ENCODE data around the gene SLC2A6. TPM values are rescaled to one million over a fixed set of nuclear protein-coding genes. Genes with fewer than 3 reads are reported as not detected.

SLC2A6 gene
- polyA plus RNA-seq, 6 donors from 2014 or later, result 25.6 to 49.3 (median 31.0) TPM

- ATAC-seq (ENCODE audit: low read depth in 2 of 2) (no peak), DNase-seq (no peak)
- Mint-ChIP-seq H3K4me3 (no peak overlapping the region), H3K4me1 (peaks cover 14 to 39% (median 31%) of the 10 kb centered on the region in 3 donors), H3K36me3 (no peaks in the 10 kb centered on the region), H3K9me3 (no peaks in the 10 kb centered on the region), H3K27me3 (no peaks in the 10 kb centered on the region), H3K27ac (no peak overlapping the region)
Measured at GRCh38 chr9:133474853-133475252, 4.0 kb downstream of the SLC2A6 start.

GRCh38 chr9:133474215-133474614 lies 4.7 kb downstream of the SLC2A6 start:
- Mint-ChIP-seq H3K36me3 (no peaks in the 10 kb centered on the region), H3K27me3 (no peaks in the 10 kb centered on the region), H3K27ac (peak overlapping the region in 2 of 6 donors; percentile 7 to 20), H3K4me3 (peak overlapping the region in 3 of 8 donors; percentile 10 to 42 (median 32)), H3K4me1 (peaks cover 14 to 45% (median 27%) of the 10 kb centered on the region in 3 donors), H3K9me3 (no peaks in the 10 kb centered on the region)
- DNase-seq (no peak), ATAC-seq (ENCODE audit: low read depth in 2 of 2) (no peak)

- H3K36me3 Mint-ChIP-seq, result no peaks in the 10 kb centered on the region
- no peaks in the 10 kb centered on the region for H3K27me3 Mint-ChIP-seq
- peaks cover 14 to 45% (median 27%) of the 10 kb centered on the region in 3 donors for H3K4me1 Mint-ChIP-seq
- ATAC-seq (ENCODE audit: low read depth in 2 of 2), result no peak
- no peak for DNase-seq
- H3K9me3 Mint-ChIP-seq, result no peaks in the 10 kb centered on the region
- H3K4me3 Mint-ChIP-seq, result no peak overlapping the region
- no peak overlapping the region for H3K27ac Mint-ChIP-seq
Measured at GRCh38 chr9:133473743-133474142, 5.2 kb downstream of the SLC2A6 start.

GRCh38 chr9:133472753-133473378 lies 6.0 kb downstream of the SLC2A6 start:
- ATAC-seq (ENCODE audit: low read depth in 2 of 2), result no peak
- Mint-ChIP-seq H3K27me3 (no peaks in the 10 kb centered on the region), H3K9me3 (no peaks in the 10 kb centered on the region), H3K4me1 (peaks cover 12 to 41% (median 24%) of the 10 kb centered on the region in 3 donors), H3K36me3 (no peaks in the 10 kb centered on the region), H3K27ac (no peak overlapping the region), H3K4me3 (peak overlapping the region in 1 of 8 donors; percentile 35)
- DNase-seq, result no peak

GRCh38 chr9:133472277-133472645 lies 6.6 kb downstream of the SLC2A6 start:
- H3K27ac Mint-ChIP-seq, result peak overlapping the region in 1 of 6 donors; percentile 29
- no peaks in the 10 kb centered on the region for H3K36me3 Mint-ChIP-seq
- peaks cover 9 to 35% (median 18%) of the 10 kb centered on the region in 3 donors for H3K4me1 Mint-ChIP-seq
- no peak for DNase-seq
- no peak overlapping the region for H3K4me3 Mint-ChIP-seq
- ATAC-seq (ENCODE audit: low read depth in 2 of 2), result no peak
- H3K9me3 Mint-ChIP-seq, result no peaks in the 10 kb centered on the region
- no peaks in the 10 kb centered on the region for H3K27me3 Mint-ChIP-seq

GRCh38 chr9:133471551-133472276 lies 7.2 kb downstream of the SLC2A6 start:
- H3K9me3 Mint-ChIP-seq, result no peaks in the 10 kb centered on the region
- ATAC-seq (ENCODE audit: low read depth in 2 of 2) (no peak), DNase-seq (no peak)
- peak overlapping the region in 1 of 8 donors; percentile 42 for H3K4me3 Mint-ChIP-seq
- H3K27ac Mint-ChIP-seq, result peak overlapping the region in 3 of 6 donors; percentile 16 to 29 (median 26)
- no peaks in the 10 kb centered on the region for H3K36me3 Mint-ChIP-seq
- no peaks in the 10 kb centered on the region for H3K27me3 Mint-ChIP-seq
- peaks cover 9 to 34% (median 16%) of the 10 kb centered on the region in 3 donors for H3K4me1 Mint-ChIP-seq

- ATAC-seq (ENCODE audit: low read depth in 2 of 2), result no peak
- Mint-ChIP-seq H3K9me3 (no peaks in the 10 kb centered on the region), H3K4me3 (peak overlapping the region in 1 of 8 donors; percentile 10), H3K27me3 (no peaks in the 10 kb centered on the region), H3K27ac (peak overlapping the region in 1 of 6 donors; percentile 49), H3K36me3 (no peaks in the 10 kb centered on the region), H3K4me1 (peaks cover 4 to 26% (median 9%) of the 10 kb centered on the region in 3 donors)
- no peak for DNase-seq
Measured at GRCh38 chr9:133470988-133471387, 7.9 kb downstream of the SLC2A6 start.

GRCh38 chr9:133470427-133470924 lies 8.4 kb downstream of the SLC2A6 start:
- H3K9me3 Mint-ChIP-seq, result no peaks in the 10 kb centered on the region
- ATAC-seq (ENCODE audit: low read depth in 2 of 2) (no peak), DNase-seq (no peak)
- H3K4me1 Mint-ChIP-seq, result peaks cover 4 to 24% (median 8%) of the 10 kb centered on the region in 3 donors
- H3K27me3 Mint-ChIP-seq, result no peaks in the 10 kb centered on the region
- H3K36me3 Mint-ChIP-seq, result no peaks in the 10 kb centered on the region
- H3K27ac Mint-ChIP-seq, result peak overlapping the region in 5 of 6 donors; percentile 42 to 84 (median 61)
- H3K4me3 Mint-ChIP-seq, result no peak overlapping the region

- Mint-ChIP-seq H3K27me3 (no peaks in the 10 kb centered on the region), H3K4me3 (no peak overlapping the region), H3K36me3 (no peaks in the 10 kb centered on the region), H3K4me1 (peaks cover 4 to 22% (median 5%) of the 10 kb centered on the region in 3 donors), H3K9me3 (no peaks in the 10 kb centered on the region), H3K27ac (no peak overlapping the region)
- DNase-seq (no peak), ATAC-seq (ENCODE audit: low read depth in 2 of 2) (no peak)
Measured at GRCh38 chr9:133468777-133469421, 10.0 kb downstream of the SLC2A6 start.

- DNase-seq (no peak), ATAC-seq (ENCODE audit: low read depth in 2 of 2) (no peak)
- Mint-ChIP-seq H3K36me3 (no peaks in the 10 kb centered on the region), H3K4me1 (peaks cover 5 to 25% (median 11%) of the 10 kb centered on the region in 3 donors), H3K27me3 (no peaks in the 10 kb centered on the region), H3K4me3 (peak overlapping the region in 1 of 8 donors; percentile 29), H3K9me3 (no peaks in the 10 kb centered on the region), H3K27ac (peak overlapping the region in 1 of 6 donors; percentile 80)
Measured at GRCh38 chr9:133468374-133468773, 10.5 kb downstream of the SLC2A6 start.

- Mint-ChIP-seq H3K27me3 (no peaks in the 10 kb centered on the region), H3K9me3 (no peaks in the 10 kb centered on the region), H3K4me1 (peaks cover 9 to 35% (median 22%) of the 10 kb centered on the region in 3 donors), H3K27ac (no peak overlapping the region), H3K36me3 (no peaks in the 10 kb centered on the region), H3K4me3 (no peak overlapping the region)
- ATAC-seq (ENCODE audit: low read depth in 2 of 2) (no peak), DNase-seq (no peak)
Measured at GRCh38 chr9:133467101-133467500, 11.8 kb downstream of the SLC2A6 start.

GRCh38 chr9:133465984-133466383 lies 12.9 kb downstream of the SLC2A6 start:
- Mint-ChIP-seq H3K27ac (no peak overlapping the region), H3K4me1 (peaks cover 18 to 46% (median 33%) of the 10 kb centered on the region in 3 donors), H3K4me3 (no peak overlapping the region)

GRCh38 chr9:133464638-133465037 lies 14.3 kb downstream of the SLC2A6 start:
- H3K4me3 Mint-ChIP-seq, result no peak overlapping the region
- no peak for DNase-seq
- no peak for ATAC-seq (ENCODE audit: low read depth in 2 of 2)
- H3K36me3 Mint-ChIP-seq, result no peaks in the 10 kb centered on the region
- no peaks in the 10 kb centered on the region for H3K27me3 Mint-ChIP-seq
- H3K4me1 Mint-ChIP-seq, result peaks cover 24 to 40% (median 38%) of the 10 kb centered on the region in 3 donors
- peak overlapping the region in 1 of 6 donors; percentile 39 for H3K27ac Mint-ChIP-seq
- H3K9me3 Mint-ChIP-seq, result no peaks in the 10 kb centered on the region

More at GRCh38 chr9:133465984-133466383, 12.9 kb downstream of the SLC2A6 start:
- Mint-ChIP-seq H3K36me3 (no peaks in the 10 kb centered on the region), H3K9me3 (no peaks in the 10 kb centered on the region), H3K27me3 (no peaks in the 10 kb centered on the region)
- DNase-seq (no peak), ATAC-seq (ENCODE audit: low read depth in 2 of 2) (no peak)

All from naive B cell (primary cell).